ENCODE results near the gene COMMD9. TPM values are rescaled to one million over a fixed set of nuclear protein-coding genes. Genes with fewer than 3 reads are reported as not detected.

Gene COMMD9
- total and polyA plus RNA-seq, 2 experiments from 2014 or later = 22.4 to 44.1 TPM

DNA sequence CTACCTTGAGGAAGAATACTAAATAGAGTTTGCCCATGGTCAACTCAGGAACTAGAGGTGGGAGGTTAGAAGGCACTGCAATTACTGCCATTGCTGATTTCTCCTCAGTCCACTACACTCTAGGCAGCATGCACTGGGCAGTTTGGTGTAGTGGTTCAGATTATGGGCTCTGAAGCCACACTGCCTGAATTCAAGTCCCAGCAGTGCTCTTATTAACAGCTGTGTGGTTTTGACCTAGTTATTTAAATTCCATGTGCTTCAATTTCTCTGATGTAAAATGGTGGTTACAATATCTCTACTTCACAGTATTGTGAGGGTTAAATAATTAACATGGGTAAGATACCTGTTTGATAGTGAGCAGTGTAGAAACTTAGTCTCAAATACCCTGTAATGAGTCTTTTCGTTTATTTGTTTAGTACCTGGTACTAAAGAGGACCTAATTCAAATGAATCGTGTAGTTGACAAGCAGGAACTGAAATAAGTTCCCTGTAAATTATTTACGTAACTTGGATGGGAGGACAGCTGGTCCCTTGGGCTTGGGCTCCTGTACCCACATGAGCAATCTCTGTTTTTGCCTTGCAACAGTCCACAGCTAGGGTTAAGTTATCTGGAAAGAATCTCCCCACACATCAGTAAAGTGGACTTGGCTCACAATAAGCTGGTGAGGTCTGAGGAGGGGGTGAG is 24.7 kb upstream of the COMMD9 start:
- no peaks in the 10 kb centered on the region for H3K27me3 ChIP-seq (ENCODE audit: insufficient read depth)
- peaks cover 6% of the 10 kb centered on the region; the same call in 1 of the 2 replicates for H3K9me2 ChIP-seq (ENCODE audit: insufficient read depth)
- no peak overlapping the region for H3K27ac Mint-ChIP-seq
- TF ChIP-seq NANOG (IDR thresholded peaks at IDR 0.05; ENCODE audit: borderline replicate concordance) (no peak), EZH2phosphoT487 (IDR thresholded peaks at IDR 0.05; ENCODE audit: unreplicated experiment) (no peak), ZNF331 (CRISPR knock-in tag; IDR thresholded peaks at IDR 0.05; ENCODE audit: low read depth) (no peak), JUNB (IDR thresholded peaks at IDR 0.05; ENCODE audit: unreplicated experiment) (no peak), ZNF114 (CRISPR knock-in tag; IDR thresholded peaks at IDR 0.05) (no peak), POLR2AphosphoS5 (IDR thresholded peaks at IDR 0.05; ENCODE audit: low read depth) (no peak), CREB1 (CRISPR knock-in tag; IDR thresholded peaks at IDR 0.05; ENCODE audit: low read depth) (no peak), EZH2 (IDR thresholded peaks at IDR 0.05; ENCODE audit: low read depth, unreplicated experiment) (no peak), STAT1 (IDR thresholded peaks at IDR 0.05; ENCODE audit: unreplicated experiment) (no peak)
- TF ChIP-seq, protein P1, sequence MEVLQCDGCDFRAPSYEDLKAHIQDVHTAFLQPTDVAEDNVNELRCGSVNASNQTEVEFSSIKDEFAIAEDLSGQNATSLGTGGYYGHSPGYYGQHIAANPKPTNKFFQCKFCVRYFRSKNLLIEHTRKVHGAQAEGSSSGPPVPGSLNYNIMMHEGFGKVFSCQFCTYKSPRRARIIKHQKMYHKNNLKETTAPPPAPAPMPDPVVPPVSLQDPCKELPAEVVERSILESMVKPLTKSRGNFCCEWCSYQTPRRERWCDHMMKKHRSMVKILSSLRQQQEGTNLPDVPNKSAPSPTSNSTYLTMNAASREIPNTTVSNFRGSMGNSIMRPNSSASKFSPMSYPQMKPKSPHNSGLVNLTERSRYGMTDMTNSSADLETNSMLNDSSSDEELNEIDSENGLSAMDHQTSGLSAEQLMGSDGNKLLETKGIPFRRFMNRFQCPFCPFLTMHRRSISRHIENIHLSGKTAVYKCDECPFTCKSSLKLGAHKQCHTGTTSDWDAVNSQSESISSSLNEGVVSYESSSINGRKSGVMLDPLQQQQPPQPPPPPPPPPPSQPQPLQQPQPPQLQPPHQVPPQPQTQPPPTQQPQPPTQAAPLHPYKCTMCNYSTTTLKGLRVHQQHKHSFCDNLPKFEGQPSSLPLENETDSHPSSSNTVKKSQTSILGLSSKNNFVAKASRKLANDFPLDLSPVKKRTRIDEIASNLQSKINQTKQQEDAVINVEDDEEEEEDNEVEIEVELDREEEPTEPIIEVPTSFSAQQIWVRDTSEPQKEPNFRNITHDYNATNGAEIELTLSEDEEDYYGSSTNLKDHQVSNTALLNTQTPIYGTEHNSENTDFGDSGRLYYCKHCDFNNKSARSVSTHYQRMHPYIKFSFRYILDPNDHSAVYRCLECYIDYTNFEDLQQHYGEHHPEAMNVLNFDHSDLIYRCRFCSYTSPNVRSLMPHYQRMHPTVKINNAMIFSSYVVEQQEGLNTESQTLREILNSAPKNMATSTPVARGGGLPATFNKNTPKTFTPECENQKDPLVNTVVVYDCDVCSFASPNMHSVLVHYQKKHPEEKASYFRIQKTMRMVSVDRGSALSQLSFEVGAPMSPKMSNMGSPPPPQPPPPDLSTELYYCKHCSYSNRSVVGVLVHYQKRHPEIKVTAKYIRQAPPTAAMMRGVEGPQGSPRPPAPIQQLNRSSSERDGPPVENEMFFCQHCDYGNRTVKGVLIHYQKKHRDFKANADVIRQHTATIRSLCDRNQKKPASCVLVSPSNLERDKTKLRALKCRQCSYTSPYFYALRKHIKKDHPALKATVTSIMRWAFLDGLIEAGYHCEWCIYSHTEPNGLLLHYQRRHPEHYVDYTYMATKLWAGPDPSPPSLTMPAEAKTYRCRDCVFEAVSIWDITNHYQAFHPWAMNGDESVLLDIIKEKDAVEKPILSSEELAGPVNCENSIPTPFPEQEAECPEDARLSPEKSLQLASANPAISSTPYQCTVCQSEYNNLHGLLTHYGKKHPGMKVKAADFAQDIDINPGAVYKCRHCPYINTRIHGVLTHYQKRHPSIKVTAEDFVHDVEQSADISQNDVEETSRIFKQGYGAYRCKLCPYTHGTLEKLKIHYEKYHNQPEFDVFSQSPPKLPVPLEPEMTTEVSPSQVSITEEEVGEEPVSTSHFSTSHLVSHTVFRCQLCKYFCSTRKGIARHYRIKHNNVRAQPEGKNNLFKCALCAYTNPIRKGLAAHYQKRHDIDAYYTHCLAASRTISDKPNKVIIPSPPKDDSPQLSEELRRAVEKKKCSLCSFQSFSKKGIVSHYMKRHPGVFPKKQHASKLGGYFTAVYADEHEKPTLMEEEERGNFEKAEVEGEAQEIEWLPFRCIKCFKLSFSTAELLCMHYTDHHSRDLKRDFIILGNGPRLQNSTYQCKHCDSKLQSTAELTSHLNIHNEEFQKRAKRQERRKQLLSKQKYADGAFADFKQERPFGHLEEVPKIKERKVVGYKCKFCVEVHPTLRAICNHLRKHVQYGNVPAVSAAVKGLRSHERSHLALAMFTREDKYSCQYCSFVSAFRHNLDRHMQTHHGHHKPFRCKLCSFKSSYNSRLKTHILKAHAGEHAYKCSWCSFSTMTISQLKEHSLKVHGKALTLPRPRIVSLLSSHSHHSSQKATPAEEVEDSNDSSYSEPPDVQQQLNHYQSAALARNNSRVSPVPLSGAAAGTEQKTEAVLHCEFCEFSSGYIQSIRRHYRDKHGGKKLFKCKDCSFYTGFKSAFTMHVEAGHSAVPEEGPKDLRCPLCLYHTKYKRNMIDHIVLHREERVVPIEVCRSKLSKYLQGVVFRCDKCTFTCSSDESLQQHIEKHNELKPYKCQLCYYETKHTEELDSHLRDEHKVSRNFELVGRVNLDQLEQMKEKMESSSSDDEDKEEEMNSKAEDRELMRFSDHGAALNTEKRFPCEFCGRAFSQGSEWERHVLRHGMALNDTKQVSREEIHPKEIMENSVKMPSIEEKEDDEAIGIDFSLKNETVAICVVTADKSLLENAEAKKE (CRISPR knock-in tag; IDR thresholded peaks at IDR 0.05) = no peak
- TF ChIP-seq, protein P2, sequence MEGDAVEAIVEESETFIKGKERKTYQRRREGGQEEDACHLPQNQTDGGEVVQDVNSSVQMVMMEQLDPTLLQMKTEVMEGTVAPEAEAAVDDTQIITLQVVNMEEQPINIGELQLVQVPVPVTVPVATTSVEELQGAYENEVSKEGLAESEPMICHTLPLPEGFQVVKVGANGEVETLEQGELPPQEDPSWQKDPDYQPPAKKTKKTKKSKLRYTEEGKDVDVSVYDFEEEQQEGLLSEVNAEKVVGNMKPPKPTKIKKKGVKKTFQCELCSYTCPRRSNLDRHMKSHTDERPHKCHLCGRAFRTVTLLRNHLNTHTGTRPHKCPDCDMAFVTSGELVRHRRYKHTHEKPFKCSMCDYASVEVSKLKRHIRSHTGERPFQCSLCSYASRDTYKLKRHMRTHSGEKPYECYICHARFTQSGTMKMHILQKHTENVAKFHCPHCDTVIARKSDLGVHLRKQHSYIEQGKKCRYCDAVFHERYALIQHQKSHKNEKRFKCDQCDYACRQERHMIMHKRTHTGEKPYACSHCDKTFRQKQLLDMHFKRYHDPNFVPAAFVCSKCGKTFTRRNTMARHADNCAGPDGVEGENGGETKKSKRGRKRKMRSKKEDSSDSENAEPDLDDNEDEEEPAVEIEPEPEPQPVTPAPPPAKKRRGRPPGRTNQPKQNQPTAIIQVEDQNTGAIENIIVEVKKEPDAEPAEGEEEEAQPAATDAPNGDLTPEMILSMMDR (conservative IDR thresholded peaks at IDR 0.05; ENCODE audit: low read depth in 2 of 2) = no peak
- TF ChIP-seq, protein P3, sequence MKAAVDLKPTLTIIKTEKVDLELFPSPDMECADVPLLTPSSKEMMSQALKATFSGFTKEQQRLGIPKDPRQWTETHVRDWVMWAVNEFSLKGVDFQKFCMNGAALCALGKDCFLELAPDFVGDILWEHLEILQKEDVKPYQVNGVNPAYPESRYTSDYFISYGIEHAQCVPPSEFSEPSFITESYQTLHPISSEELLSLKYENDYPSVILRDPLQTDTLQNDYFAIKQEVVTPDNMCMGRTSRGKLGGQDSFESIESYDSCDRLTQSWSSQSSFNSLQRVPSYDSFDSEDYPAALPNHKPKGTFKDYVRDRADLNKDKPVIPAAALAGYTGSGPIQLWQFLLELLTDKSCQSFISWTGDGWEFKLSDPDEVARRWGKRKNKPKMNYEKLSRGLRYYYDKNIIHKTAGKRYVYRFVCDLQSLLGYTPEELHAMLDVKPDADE (IDR thresholded peaks at IDR 0.05) = no peak
- TF ChIP-seq, protein P4, sequence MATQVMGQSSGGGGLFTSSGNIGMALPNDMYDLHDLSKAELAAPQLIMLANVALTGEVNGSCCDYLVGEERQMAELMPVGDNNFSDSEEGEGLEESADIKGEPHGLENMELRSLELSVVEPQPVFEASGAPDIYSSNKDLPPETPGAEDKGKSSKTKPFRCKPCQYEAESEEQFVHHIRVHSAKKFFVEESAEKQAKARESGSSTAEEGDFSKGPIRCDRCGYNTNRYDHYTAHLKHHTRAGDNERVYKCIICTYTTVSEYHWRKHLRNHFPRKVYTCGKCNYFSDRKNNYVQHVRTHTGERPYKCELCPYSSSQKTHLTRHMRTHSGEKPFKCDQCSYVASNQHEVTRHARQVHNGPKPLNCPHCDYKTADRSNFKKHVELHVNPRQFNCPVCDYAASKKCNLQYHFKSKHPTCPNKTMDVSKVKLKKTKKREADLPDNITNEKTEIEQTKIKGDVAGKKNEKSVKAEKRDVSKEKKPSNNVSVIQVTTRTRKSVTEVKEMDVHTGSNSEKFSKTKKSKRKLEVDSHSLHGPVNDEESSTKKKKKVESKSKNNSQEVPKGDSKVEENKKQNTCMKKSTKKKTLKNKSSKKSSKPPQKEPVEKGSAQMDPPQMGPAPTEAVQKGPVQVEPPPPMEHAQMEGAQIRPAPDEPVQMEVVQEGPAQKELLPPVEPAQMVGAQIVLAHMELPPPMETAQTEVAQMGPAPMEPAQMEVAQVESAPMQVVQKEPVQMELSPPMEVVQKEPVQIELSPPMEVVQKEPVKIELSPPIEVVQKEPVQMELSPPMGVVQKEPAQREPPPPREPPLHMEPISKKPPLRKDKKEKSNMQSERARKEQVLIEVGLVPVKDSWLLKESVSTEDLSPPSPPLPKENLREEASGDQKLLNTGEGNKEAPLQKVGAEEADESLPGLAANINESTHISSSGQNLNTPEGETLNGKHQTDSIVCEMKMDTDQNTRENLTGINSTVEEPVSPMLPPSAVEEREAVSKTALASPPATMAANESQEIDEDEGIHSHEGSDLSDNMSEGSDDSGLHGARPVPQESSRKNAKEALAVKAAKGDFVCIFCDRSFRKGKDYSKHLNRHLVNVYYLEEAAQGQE (IDR thresholded peaks at IDR 0.05; ENCODE audit: unreplicated experiment) = no peak
- H3K4me1 ChIP-seq (ENCODE audit: insufficient read depth) = peaks cover 15% of the 10 kb centered on the region
- H3F3A ChIP-seq (replicated peaks; ENCODE audit: low read depth) = no peaks in the 10 kb centered on the region
- no peaks in the 10 kb centered on the region for H3K36me3 Mint-ChIP-seq (ENCODE audit: low read depth)
- peaks cover 22% of the 10 kb centered on the region for H3K4me1 Mint-ChIP-seq
- DNase-seq (ENCODE audit: low spot score) (no peak), ATAC-seq (no peak)
- H3K27me3 Mint-ChIP-seq (ENCODE audit: insufficient read depth, low read depth, poor library complexity) = peaks cover 2% of the 10 kb centered on the region
- no peak overlapping the region for H3K27ac ChIP-seq (ENCODE audit: low read depth)
- H4K20me1 ChIP-seq (replicated peaks; ENCODE audit: insufficient read depth) = no peaks in the 10 kb centered on the region
- no peak overlapping the region for H3K4me3 Mint-ChIP-seq
- no peaks in the 10 kb centered on the region for H3K36me3 ChIP-seq (ENCODE audit: insufficient read depth)
- H2AFZ ChIP-seq = no peak overlapping the region
- H3K4me2 ChIP-seq = no peak overlapping the region
- H3K79me2 ChIP-seq (replicated peaks; ENCODE audit: insufficient read depth) = no peaks in the 10 kb centered on the region
- H3K4me3 ChIP-seq = no peak overlapping the region
- no peaks in the 10 kb centered on the region for H3K9me3 Mint-ChIP-seq

Data from GM23338 (cell line).